Activated naive CD4-positive, alpha-beta T cell treated with anti-CD3 and anti-CD28 coated beads, Interleukin-2, amount 10 ng/mL, durations not matched to agents 7 days and 5 days (primary cell): ENCODE results near the gene DAPK1.

Experiments
- CTCF ChIA-PET: fragments of 350-600 bp; sonication (Branson Sonifier 250); formaldehyde crosslinking; loops from one replicate; lab custom pipeline; 2021; ENCODE audit warnings: antibody characterized with exemption; lab: Charles Lee
- DNase-seq: peaks from one replicate; pipeline ENCODE4 v3.0.0-alpha.2; 2020
- H3K27ac Mint-ChIP-seq: one replicate; pipeline ENCODE4 v1.8.0; 2021; ENCODE audit warnings: mild to moderate bottlenecking, moderate library complexity, mixed read lengths
- H3K27me3 Mint-ChIP-seq: one replicate; pipeline ENCODE4 v1.8.0; 2021; ENCODE audit warnings: mild to moderate bottlenecking, mixed read lengths
- H3K36me3 Mint-ChIP-seq: one replicate; pipeline ENCODE4 v1.8.0; 2021; ENCODE audit warnings: mixed read lengths
- H3K4me1 Mint-ChIP-seq: one replicate; pipeline ENCODE4 v1.8.0; 2021; ENCODE audit warnings: mixed read lengths
- H3K4me3 Mint-ChIP-seq: one replicate; pipeline ENCODE4 v1.8.0; 2021; ENCODE audit warnings: mild to moderate bottlenecking, moderate library complexity, mixed read lengths
- H3K9me3 Mint-ChIP-seq: one replicate; pipeline ENCODE4 v1.8.0; 2021; ENCODE audit warnings: mixed read lengths

Gene DAPK1

DNA sequence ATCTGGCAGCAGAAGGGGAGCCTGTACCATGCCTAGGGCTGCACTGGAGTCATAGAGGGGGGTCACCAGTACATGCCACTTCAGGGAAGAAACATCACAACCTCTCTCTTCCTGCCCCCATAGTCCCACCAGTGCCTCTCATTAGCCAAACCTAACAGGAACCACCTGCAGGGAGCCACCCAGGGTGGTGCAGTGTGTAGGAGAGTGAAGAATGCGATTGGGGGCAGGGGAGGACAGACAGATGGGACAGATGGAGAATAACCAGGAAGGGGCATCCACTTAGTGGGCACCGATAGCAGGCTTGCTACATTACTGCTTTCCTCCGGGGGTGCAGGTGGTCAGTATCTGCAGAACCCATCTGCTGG lies 19.2 kb downstream of the DAPK1 start:
- peaks cover 2% of the 10 kb centered on the region for H3K4me1 Mint-ChIP-seq
- peaks cover 8% of the 10 kb centered on the region for H3K27me3 Mint-ChIP-seq

GRCh38 chr9:87517732-87518131 lies 20.1 kb downstream of the DAPK1 start:
- no peaks in the 10 kb centered on the region for H3K9me3 Mint-ChIP-seq
- H3K27me3 Mint-ChIP-seq = peaks cover 8% of the 10 kb centered on the region
- peaks cover 2% of the 10 kb centered on the region for H3K4me1 Mint-ChIP-seq
- no peaks in the 10 kb centered on the region for H3K36me3 Mint-ChIP-seq
- H3K27ac Mint-ChIP-seq = no peak overlapping the region
- CTCF ChIA-PET = no interaction called here
- no peak overlapping the region for H3K4me3 Mint-ChIP-seq
- no peak for DNase-seq

More for the DNA sequence above, 19.2 kb downstream of the DAPK1 start:
- no peaks in the 10 kb centered on the region for H3K9me3 Mint-ChIP-seq
- CTCF ChIA-PET = no interaction called here
- no peak overlapping the region for H3K27ac Mint-ChIP-seq
- no peak for DNase-seq
- no peaks in the 10 kb centered on the region for H3K36me3 Mint-ChIP-seq
- no peak overlapping the region for H3K4me3 Mint-ChIP-seq

DNA sequence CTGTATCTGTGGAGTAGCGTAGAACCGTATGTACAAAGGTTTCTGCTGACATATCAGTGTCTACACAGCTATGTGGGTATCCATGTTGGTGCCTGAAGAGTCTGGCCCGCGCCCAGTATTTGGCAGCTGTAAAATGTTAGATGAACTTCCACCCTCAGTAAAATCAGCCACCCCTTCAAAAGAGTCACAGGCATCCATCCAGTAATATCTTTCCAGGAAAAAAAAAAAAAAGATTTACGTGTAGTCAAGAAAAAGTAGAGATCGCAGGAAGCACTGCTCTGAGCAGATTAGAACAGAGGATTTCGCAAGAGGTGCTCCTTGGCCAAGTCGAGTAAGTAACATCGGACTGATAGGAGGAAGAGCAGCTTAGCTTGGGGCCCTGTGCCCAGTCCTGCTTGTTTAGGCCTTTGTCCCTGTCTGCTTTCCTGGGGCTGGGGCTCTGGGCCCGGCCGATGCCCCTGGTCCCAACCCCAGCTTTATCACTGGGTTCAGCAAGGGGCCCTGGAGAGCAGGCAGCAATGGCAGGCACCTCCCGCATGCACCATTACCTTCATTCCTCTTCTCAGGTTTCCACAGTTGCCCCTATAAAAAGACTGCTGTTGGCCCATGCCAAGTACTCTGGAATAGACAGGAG lies 21.2 kb downstream of the DAPK1 start:
- DNase-seq = no peak
- Mint-ChIP-seq H3K4me3 (no peak overlapping the region), H3K27me3 (peaks cover 8% of the 10 kb centered on the region), H3K4me1 (peaks cover 2% of the 10 kb centered on the region), H3K36me3 (no peaks in the 10 kb centered on the region), H3K27ac (no peak overlapping the region), H3K9me3 (no peaks in the 10 kb centered on the region)
- CTCF ChIA-PET = no interaction called here

DNA sequence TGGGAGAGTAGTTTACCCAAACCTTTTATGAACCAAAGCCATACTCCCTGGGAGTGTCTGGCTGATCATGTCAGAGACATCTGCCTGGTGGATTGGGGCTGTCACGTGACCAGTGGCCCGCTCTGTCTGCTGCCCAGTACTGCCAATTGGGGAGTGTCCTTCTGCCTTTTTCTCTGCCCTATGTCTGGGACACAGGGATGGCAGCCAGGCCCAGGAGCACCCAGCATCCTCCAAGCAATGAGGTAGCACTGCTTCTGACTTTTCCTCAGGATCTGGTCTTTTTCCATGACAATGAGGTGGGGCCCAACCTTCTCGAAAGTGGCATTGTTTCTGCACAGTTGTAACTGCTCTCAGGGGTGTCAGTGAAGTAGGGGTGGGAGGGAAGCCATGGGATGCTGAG lies 21.8 kb downstream of the DAPK1 start:
- Mint-ChIP-seq H3K9me3 (no peaks in the 10 kb centered on the region), H3K4me3 (no peak overlapping the region), H3K4me1 (peaks cover 2% of the 10 kb centered on the region), H3K27me3 (peaks cover 8% of the 10 kb centered on the region), H3K36me3 (no peaks in the 10 kb centered on the region), H3K27ac (no peak overlapping the region)
- CTCF ChIA-PET = no interaction called here
- no peak for DNase-seq

DNA sequence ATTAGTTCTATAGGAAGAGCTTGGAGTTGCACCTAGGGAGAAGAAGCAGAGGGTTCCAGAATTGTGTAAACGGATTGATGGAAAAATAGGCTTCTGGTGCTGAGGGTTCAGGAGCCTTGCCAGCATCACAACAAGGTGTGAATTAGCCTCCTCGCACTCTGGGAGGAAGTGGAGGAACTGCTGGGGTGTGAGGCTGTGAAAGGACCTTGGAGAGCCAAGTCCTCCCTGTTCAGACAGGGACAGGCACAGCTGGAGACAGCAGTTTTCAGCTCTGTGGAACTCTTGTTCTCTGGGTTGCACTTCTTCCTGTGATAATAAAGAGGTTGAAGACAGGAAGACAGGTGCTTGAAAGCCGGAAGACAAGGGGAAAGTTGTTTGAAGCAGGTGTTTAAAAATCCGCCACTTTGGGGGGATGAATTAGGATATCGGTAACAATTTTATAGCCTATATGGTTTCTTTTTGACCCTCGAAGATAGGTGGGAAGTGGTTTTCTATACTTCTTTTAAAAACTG lies 22.6 kb downstream of the DAPK1 start:
- no peaks in the 10 kb centered on the region for H3K36me3 Mint-ChIP-seq
- H3K27ac Mint-ChIP-seq = no peak overlapping the region
- no peaks in the 10 kb centered on the region for H3K9me3 Mint-ChIP-seq
- H3K4me1 Mint-ChIP-seq = peaks cover 2% of the 10 kb centered on the region
- CTCF ChIA-PET = no interaction called here
- H3K4me3 Mint-ChIP-seq = no peak overlapping the region
- no peak for DNase-seq
- H3K27me3 Mint-ChIP-seq = peaks cover 8% of the 10 kb centered on the region

GRCh38 chr9:87521834-87522233 lies 24.2 kb downstream of the DAPK1 start:
- CTCF ChIA-PET = no interaction called here
- peaks cover 2% of the 10 kb centered on the region for H3K4me1 Mint-ChIP-seq
- H3K27ac Mint-ChIP-seq = no peak overlapping the region
- no peaks in the 10 kb centered on the region for H3K36me3 Mint-ChIP-seq
- no peak for DNase-seq
- no peaks in the 10 kb centered on the region for H3K27me3 Mint-ChIP-seq
- no peaks in the 10 kb centered on the region for H3K9me3 Mint-ChIP-seq
- no peak overlapping the region for H3K4me3 Mint-ChIP-seq

- Mint-ChIP-seq H3K36me3 (no peaks in the 10 kb centered on the region), H3K27ac (no peak overlapping the region), H3K27me3 (no peaks in the 10 kb centered on the region), H3K4me3 (no peak overlapping the region), H3K9me3 (no peaks in the 10 kb centered on the region), H3K4me1 (peaks cover 2% of the 10 kb centered on the region)
- DNase-seq = no peak
- CTCF ChIA-PET = no interaction called here
These were observed 26.4 kb downstream of the DAPK1 start for GRCh38 chr9:87524061-87524460.

DNA sequence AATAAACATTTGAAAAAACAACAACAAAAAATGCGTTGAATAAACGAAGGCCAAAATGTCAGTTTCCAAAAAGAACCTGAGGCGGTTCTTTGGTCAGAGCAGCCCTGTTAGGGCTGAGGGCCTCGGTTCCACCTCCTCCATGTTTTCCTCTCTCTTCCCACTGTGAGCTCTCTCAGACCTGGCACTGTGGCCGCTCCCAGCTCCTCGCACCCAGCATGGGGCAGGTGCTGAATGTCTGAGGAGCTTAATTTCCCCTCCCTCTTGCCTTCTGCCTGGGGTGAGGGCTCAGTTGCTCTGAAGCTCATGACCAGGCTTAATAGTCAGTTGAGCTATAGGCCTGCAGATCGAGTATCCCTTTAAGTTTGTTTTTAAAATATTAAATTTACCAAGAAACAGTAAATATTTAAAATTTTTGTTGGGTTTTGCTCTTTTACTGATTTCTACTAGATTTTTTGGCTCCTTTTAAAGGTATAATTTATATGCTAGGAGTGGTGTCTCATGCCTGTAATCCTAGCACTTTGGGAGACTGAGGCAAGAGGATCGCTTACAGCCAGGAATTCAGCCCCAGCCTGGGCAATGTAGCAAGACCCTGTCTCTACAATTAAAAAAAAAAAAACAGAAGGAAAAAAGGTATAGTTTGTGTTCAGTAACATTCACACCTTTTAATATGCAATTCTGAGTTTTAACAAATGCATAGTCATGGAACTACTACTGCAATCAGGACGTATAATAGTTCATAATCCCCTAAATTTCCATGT lies 28.1 kb downstream of the DAPK1 start:
- Mint-ChIP-seq H3K9me3 (no peaks in the 10 kb centered on the region), H3K36me3 (no peaks in the 10 kb centered on the region), H3K4me1 (no peaks in the 10 kb centered on the region), H3K4me3 (no peak overlapping the region), H3K27ac (no peak overlapping the region), H3K27me3 (no peaks in the 10 kb centered on the region)
- DNase-seq = no peak
- CTCF ChIA-PET = no interaction called here

- no peak overlapping the region for H3K4me3 Mint-ChIP-seq
- no peaks in the 10 kb centered on the region for H3K9me3 Mint-ChIP-seq
- H3K36me3 Mint-ChIP-seq = no peaks in the 10 kb centered on the region
- H3K27me3 Mint-ChIP-seq = no peaks in the 10 kb centered on the region
- CTCF ChIA-PET = no interaction called here
- H3K4me1 Mint-ChIP-seq = no peaks in the 10 kb centered on the region
- no peak for DNase-seq
- H3K27ac Mint-ChIP-seq = no peak overlapping the region
These were observed 29.7 kb downstream of the DAPK1 start for GRCh38 chr9:87527211-87527916.

- no peaks in the 10 kb centered on the region for H3K36me3 Mint-ChIP-seq
- H3K27me3 Mint-ChIP-seq = no peaks in the 10 kb centered on the region
- H3K27ac Mint-ChIP-seq = no peak overlapping the region
- no peaks in the 10 kb centered on the region for H3K9me3 Mint-ChIP-seq
- H3K4me1 Mint-ChIP-seq = no peaks in the 10 kb centered on the region
- no peak overlapping the region for H3K4me3 Mint-ChIP-seq
- DNase-seq = no peak
- CTCF ChIA-PET = no interaction called here
These were observed 31.3 kb downstream of the DAPK1 start for GRCh38 chr9:87528969-87529368.

DNA sequence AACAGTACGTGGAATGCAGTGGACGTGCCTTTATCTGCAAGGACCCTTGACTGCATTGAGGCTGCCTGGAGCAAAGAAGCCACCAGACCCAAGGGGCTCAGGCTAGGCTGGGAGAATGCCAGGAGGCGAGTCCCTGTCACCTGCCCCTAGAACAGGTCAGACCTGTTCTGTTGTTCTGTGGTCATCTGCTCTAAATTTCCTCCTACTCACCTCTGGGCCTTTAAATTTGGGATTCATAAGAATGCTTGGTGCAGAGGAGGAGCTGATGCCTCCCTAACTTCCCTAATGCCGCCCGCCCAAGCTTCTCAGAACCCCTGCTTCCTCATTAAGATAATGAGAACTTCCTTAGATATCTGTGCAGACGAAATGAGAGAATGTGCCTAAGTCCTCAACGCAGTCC lies 32.0 kb downstream of the DAPK1 start:
- Mint-ChIP-seq H3K27ac (no peak overlapping the region), H3K9me3 (no peaks in the 10 kb centered on the region), H3K27me3 (no peaks in the 10 kb centered on the region), H3K36me3 (no peaks in the 10 kb centered on the region), H3K4me1 (no peaks in the 10 kb centered on the region), H3K4me3 (no peak overlapping the region)
- CTCF ChIA-PET = no interaction called here
- DNase-seq = no peak

GRCh38 chr9:87530716-87531115 lies 33.0 kb downstream of the DAPK1 start:
- Mint-ChIP-seq H3K4me3 (no peak overlapping the region), H3K4me1 (no peaks in the 10 kb centered on the region), H3K9me3 (no peaks in the 10 kb centered on the region), H3K27ac (no peak overlapping the region), H3K27me3 (no peaks in the 10 kb centered on the region), H3K36me3 (no peaks in the 10 kb centered on the region)
- no peak for DNase-seq
- CTCF ChIA-PET = no interaction called here

DNA sequence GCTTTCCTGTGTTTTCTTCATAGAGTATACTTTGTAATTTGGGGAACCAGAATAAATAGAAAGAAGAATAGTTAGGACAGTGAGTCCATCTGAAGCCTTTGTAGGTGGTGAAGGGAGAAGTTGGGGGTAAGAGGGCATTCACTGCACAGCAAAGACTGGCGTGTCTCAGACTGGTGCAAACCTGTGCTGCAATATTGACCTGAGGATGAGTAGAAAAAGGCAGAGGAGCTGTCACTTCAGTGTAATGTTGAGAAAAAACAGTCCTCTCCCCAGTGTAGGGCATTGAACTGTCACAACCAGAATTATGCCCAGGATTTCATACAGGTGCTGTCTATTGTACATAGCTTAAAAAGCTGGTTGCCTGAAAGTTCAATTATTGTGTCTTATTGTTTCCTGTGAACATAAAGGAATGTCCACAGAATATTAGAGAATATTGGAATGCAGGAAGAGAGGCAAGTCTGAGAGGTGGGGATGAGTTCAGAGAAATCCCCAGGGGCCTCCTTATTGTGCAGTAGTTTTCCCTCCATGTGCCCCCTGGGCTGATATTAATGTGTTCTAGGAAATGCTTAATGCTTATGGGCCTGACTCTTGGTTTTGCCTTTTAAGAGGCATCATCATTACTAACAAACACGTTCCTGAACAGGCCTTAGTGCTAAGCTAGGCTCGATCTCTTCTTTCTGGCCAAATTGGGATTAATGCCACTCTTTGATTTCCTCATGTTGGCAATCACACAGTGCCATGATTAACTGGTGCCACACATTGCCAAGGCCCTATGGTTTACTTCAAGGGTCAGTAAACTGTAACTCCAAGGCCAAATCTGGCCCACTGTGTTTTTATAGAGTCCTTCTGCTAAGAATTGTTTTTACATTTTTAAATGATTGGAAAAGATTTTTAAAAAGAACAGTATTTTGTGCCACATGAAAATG lies 34.0 kb downstream of the DAPK1 start:
- Mint-ChIP-seq H3K36me3 (no peaks in the 10 kb centered on the region), H3K4me3 (no peak overlapping the region), H3K27me3 (no peaks in the 10 kb centered on the region), H3K9me3 (no peaks in the 10 kb centered on the region), H3K4me1 (no peaks in the 10 kb centered on the region), H3K27ac (no peak overlapping the region)
- CTCF ChIA-PET = no interaction called here
- DNase-seq = no peak

DNA sequence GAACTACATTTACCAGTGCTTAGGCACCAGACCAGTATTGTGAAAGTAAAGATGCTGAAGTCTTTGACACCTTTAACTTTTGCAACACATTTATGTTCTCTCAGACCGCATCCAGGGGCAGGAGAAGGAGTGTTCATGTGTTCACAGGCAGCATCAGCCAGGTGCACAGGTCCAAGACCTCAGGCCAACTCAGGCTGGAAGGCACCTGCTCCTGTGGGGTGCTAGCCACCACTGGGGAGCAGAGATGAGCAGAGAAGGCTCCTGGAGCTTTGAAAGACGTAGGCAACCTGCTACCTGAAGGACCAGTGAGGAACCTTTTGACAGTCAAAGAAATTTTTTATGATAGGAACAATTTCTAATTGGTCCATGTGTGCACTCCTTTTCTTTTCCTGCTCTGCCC lies 35.6 kb downstream of the DAPK1 start:
- H3K9me3 Mint-ChIP-seq = no peaks in the 10 kb centered on the region
- H3K4me3 Mint-ChIP-seq = no peak overlapping the region
- H3K27me3 Mint-ChIP-seq = no peaks in the 10 kb centered on the region
- H3K27ac Mint-ChIP-seq = no peak overlapping the region
- DNase-seq = no peak
- no peaks in the 10 kb centered on the region for H3K36me3 Mint-ChIP-seq
- CTCF ChIA-PET = no interaction called here
- no peaks in the 10 kb centered on the region for H3K4me1 Mint-ChIP-seq
